Measurements from ENCODE around the gene CACNG7. TPM values are rescaled to one million over a fixed set of nuclear protein-coding genes. Genes with fewer than 3 reads are reported as not detected.
"Not testable (repeated sequence)": the region's sequence is repeated elsewhere in the genome, so short reads cannot be mapped to it uniquely, and the experiment has no call there.

The CACNG7 gene
- total and polyA plus RNA-seq, 7 experiments from 2014 or later: not detected

- Mint-ChIP-seq H3K36me3 (peaks cover 0 to 4% (median 0%) of the 10 kb centered on the region in 5 donors), H3K4me1 (peaks cover 0 to 7% (median 0%) of the 10 kb centered on the region in 7 donors), H3K27ac (no peak overlapping the region), H3K4me3 (no peak overlapping the region), H3K27me3 (peaks cover 43 to 62% (median 54%) of the 10 kb centered on the region in 5 donors), H3K9me3 (peaks cover 0 to 14% (median 0%) of the 10 kb centered on the region in 11 donors)
- CTCF ChIA-PET: no interaction called here
- H3K36me3 ChIP-seq (ENCODE audit: control insufficient read depth in 2 of 3, insufficient read depth in 3 of 3, low read length in 3 of 3): no peaks in the 10 kb centered on the region
- ATAC-seq: no peak
- no peak overlapping the region for H3K4me3 ChIP-seq (ENCODE audit: low read length)
- peaks cover 0 to 5% of the 10 kb centered on the region in 2 donors for H3K27me3 ChIP-seq (ENCODE audit: control insufficient read depth in 2 of 2, insufficient read depth in 2 of 2, low read length in 2 of 2)
- no peak for DNase-seq
- POLR2A ChIA-PET: no interaction called here
- intact Hi-C loops (cut with micrococcal nuclease): no loop called here
- no peaks in the 10 kb centered on the region for H3K4me1 ChIP-seq (ENCODE audit: control insufficient read depth in 2 of 2, insufficient read depth in 2 of 2, low read length in 2 of 2)
- H3K9me3 ChIP-seq (ENCODE audit: control insufficient read depth in 2 of 3, low read length in 3 of 3): peaks cover 0 to 5% (median 0%) of the 10 kb centered on the region in 3 experiments
- H3K27ac ChIP-seq (ENCODE audit: low read depth, low read length): no peak overlapping the region
Measured at GRCh38 chr19:53945998-53946397, 36.9 kb downstream of the CACNG7 start.

GRCh38 chr19:53947624-53948023 lies 38.5 kb downstream of the CACNG7 start:
- Histone ChIP-seq H3K4me1 (ENCODE audit: control insufficient read depth in 2 of 2, insufficient read depth in 2 of 2, low read length in 2 of 2) (no peaks in the 10 kb centered on the region), H3K27ac (ENCODE audit: low read depth, low read length) (no peak overlapping the region), H3K4me3 (ENCODE audit: low read length) (no peak overlapping the region), H3K9me3 (ENCODE audit: control insufficient read depth in 2 of 3, low read length in 3 of 3) (no peaks in the 10 kb centered on the region), H3K36me3 (ENCODE audit: control insufficient read depth in 2 of 3, insufficient read depth in 3 of 3, low read length in 3 of 3) (no peaks in the 10 kb centered on the region), H3K27me3 (ENCODE audit: control insufficient read depth in 2 of 2, insufficient read depth in 2 of 2, low read length in 2 of 2) (peaks cover 0 to 3% of the 10 kb centered on the region in 2 donors)
- ATAC-seq: no peak
- ChIA-PET POLR2A (no interaction called here), CTCF (interaction anchor here (0.5 to 0.6 kb wide), 2 partner anchors 33 to 123 kb away, joined by 4 read pairs; no protein-coding TSS in a partner anchor)
- Mint-ChIP-seq H3K27ac (no peak overlapping the region), H3K27me3 (peaks cover 26 to 60% (median 52%) of the 10 kb centered on the region in 5 donors), H3K4me3 (no peak overlapping the region), H3K9me3 (peaks cover 0 to 17% (median 0%) of the 10 kb centered on the region in 11 donors), H3K4me1 (peaks cover 0 to 6% (median 0%) of the 10 kb centered on the region in 7 donors), H3K36me3 (peaks cover 0 to 4% (median 0%) of the 10 kb centered on the region in 5 donors)
- DNase-seq: no peak
- intact Hi-C loops (cut with micrococcal nuclease): no loop called here

GRCh38 chr19:53948611-53949010 lies 39.5 kb downstream of the CACNG7 start:
- intact Hi-C loops (cut with micrococcal nuclease); H3K4me3 ChIP-seq (ENCODE audit: low read length); H3K4me1 Mint-ChIP-seq; H3K36me3 ChIP-seq (ENCODE audit: control insufficient read depth in 2 of 3, insufficient read depth in 3 of 3, low read length in 3 of 3); H3K9me3 ChIP-seq (ENCODE audit: control insufficient read depth in 2 of 3, low read length in 3 of 3); H3K36me3 Mint-ChIP-seq; ATAC-seq; H3K27ac Mint-ChIP-seq; H3K4me1 ChIP-seq (ENCODE audit: control insufficient read depth in 2 of 2, insufficient read depth in 2 of 2, low read length in 2 of 2); DNase-seq; H3K27ac ChIP-seq (ENCODE audit: low read depth, low read length); H3K27me3 ChIP-seq (ENCODE audit: control insufficient read depth in 2 of 2, insufficient read depth in 2 of 2, low read length in 2 of 2); H3K4me3 Mint-ChIP-seq: not testable (repeated sequence)
- CTCF ChIA-PET: interaction anchor here (0.9 kb wide), 1 partner anchor 97 kb away, joined by 3 read pairs; no protein-coding TSS in a partner anchor
- Mint-ChIP-seq H3K27me3 (peaks cover 20 to 58% (median 51%) of the 10 kb centered on the region in 5 donors), H3K9me3 (peaks cover 0 to 13% (median 0%) of the 10 kb centered on the region in 11 donors)
- POLR2A ChIA-PET: interaction anchor here (0.5 kb wide), 1 partner anchor 73 kb away, joined by 7 read pairs; no protein-coding TSS in a partner anchor

GRCh38 chr19:53951436-53951835 lies 42.4 kb downstream of the CACNG7 start:
- ChIA-PET POLR2A (no interaction called here), CTCF (no interaction called here)
- no peaks in the 10 kb centered on the region for H3K36me3 Mint-ChIP-seq
- Histone ChIP-seq H3K27me3 (ENCODE audit: control insufficient read depth in 2 of 2, insufficient read depth in 2 of 2, low read length in 2 of 2) (no peaks in the 10 kb centered on the region), H3K27ac (ENCODE audit: low read depth, low read length) (no peak overlapping the region), H3K4me1 (ENCODE audit: control insufficient read depth in 2 of 2, insufficient read depth in 2 of 2, low read length in 2 of 2) (no peaks in the 10 kb centered on the region), H3K4me3 (ENCODE audit: low read length) (no peak overlapping the region), H3K36me3 (ENCODE audit: control insufficient read depth in 2 of 3, insufficient read depth in 3 of 3, low read length in 3 of 3) (no peaks in the 10 kb centered on the region), H3K9me3 (ENCODE audit: control insufficient read depth in 2 of 3, low read length in 3 of 3) (no peaks in the 10 kb centered on the region)
- DNase-seq (no peak), ATAC-seq (no peak)
- no peak overlapping the region for H3K4me3 Mint-ChIP-seq
- peaks cover 2 to 55% (median 41%) of the 10 kb centered on the region in 5 donors for H3K27me3 Mint-ChIP-seq
- peaks cover 0 to 2% (median 0%) of the 10 kb centered on the region in 7 donors for H3K4me1 Mint-ChIP-seq
- no peak overlapping the region for H3K27ac Mint-ChIP-seq
- H3K9me3 Mint-ChIP-seq: peaks cover 0 to 9% (median 3%) of the 10 kb centered on the region in 11 donors
- intact Hi-C loops (cut with micrococcal nuclease): no loop called here

GRCh38 chr19:53951947-53952346 lies 42.9 kb downstream of the CACNG7 start:
- Mint-ChIP-seq H3K9me3 (peaks cover 0 to 9% (median 3%) of the 10 kb centered on the region in 11 donors), H3K36me3 (no peaks in the 10 kb centered on the region), H3K4me3 (no peak overlapping the region), H3K4me1 (peaks cover 0 to 2% (median 0%) of the 10 kb centered on the region in 7 donors), H3K27me3 (peaks cover 6 to 58% (median 45%) of the 10 kb centered on the region in 5 donors), H3K27ac (no peak overlapping the region)
- Histone ChIP-seq H3K27me3 (ENCODE audit: control insufficient read depth in 2 of 2, insufficient read depth in 2 of 2, low read length in 2 of 2) (no peaks in the 10 kb centered on the region), H3K9me3 (ENCODE audit: control insufficient read depth in 2 of 3, low read length in 3 of 3) (no peaks in the 10 kb centered on the region), H3K4me3 (ENCODE audit: low read length) (no peak overlapping the region), H3K36me3 (ENCODE audit: control insufficient read depth in 2 of 3, insufficient read depth in 3 of 3, low read length in 3 of 3) (no peaks in the 10 kb centered on the region), H3K4me1 (ENCODE audit: control insufficient read depth in 2 of 2, insufficient read depth in 2 of 2, low read length in 2 of 2) (no peaks in the 10 kb centered on the region), H3K27ac (ENCODE audit: low read depth, low read length) (no peak overlapping the region)
- POLR2A ChIA-PET: no interaction called here
- CTCF ChIA-PET: no interaction called here
- intact Hi-C loops (cut with micrococcal nuclease): no loop called here
- DNase-seq (no peak), ATAC-seq (no peak)

- no peak overlapping the region for H3K4me3 ChIP-seq (ENCODE audit: low read length)
- H3K4me1 ChIP-seq (ENCODE audit: control insufficient read depth in 2 of 2, insufficient read depth in 2 of 2, low read length in 2 of 2): no peaks in the 10 kb centered on the region
- H3K36me3 Mint-ChIP-seq: no peaks in the 10 kb centered on the region
- DNase-seq: no peak
- no peaks in the 10 kb centered on the region for H3K36me3 ChIP-seq (ENCODE audit: control insufficient read depth in 2 of 3, insufficient read depth in 3 of 3, low read length in 3 of 3)
- peaks cover 0 to 9% (median 3%) of the 10 kb centered on the region in 11 donors for H3K9me3 Mint-ChIP-seq
- intact Hi-C loops (cut with micrococcal nuclease): no loop called here
- H3K27me3 Mint-ChIP-seq: peaks cover 18 to 61% (median 46%) of the 10 kb centered on the region in 5 donors
- ChIA-PET POLR2A (no interaction called here), CTCF (no interaction called here)
- H3K27ac Mint-ChIP-seq: no peak overlapping the region
- H3K27ac ChIP-seq (ENCODE audit: low read depth, low read length): no peak overlapping the region
- no peak overlapping the region for H3K4me3 Mint-ChIP-seq
- peaks cover 0 to 4% (median 0%) of the 10 kb centered on the region in 7 donors for H3K4me1 Mint-ChIP-seq
- no peak for ATAC-seq
- H3K9me3 ChIP-seq (ENCODE audit: control insufficient read depth in 2 of 3, low read length in 3 of 3): no peaks in the 10 kb centered on the region
- H3K27me3 ChIP-seq (ENCODE audit: control insufficient read depth in 2 of 2, insufficient read depth in 2 of 2, low read length in 2 of 2): peaks cover 0 to 10% of the 10 kb centered on the region in 2 donors
Measured at GRCh38 chr19:53953383-53953782, 44.3 kb downstream of the CACNG7 start.
